ENCODE results near the gene TSEN2. TPM values are rescaled to one million over a fixed set of nuclear protein-coding genes. Genes with fewer than 3 reads are reported as not detected.

The TSEN2 gene
- total and polyA plus RNA-seq, 2 of the 4 experiments (the other 2 are of a cell fraction) = 9.5 to 14.2 TPM

Small RNA genes within 50 kb of the gene (microRNA-seq; reads per million reads assigned to microRNA genes)
- gene RF00017 (ENCODE audit: insufficient read depth, insufficient read length) = not detected
- not detected for gene RNA5SP123 (ENCODE audit: insufficient read depth, insufficient read length)
- gene RNU6-377P (ENCODE audit: insufficient read depth, insufficient read length) = not detected

Small RNA genes within 50 kb of the gene (small RNA-seq; reads per million reads assigned to genes)
- gene RF00017 (0 reads per million in 5 experiments), gene RNA5SP123 (0 to 0.60 (median 0) reads per million in 5 experiments), gene RNU6-377P (0 reads per million in 5 experiments)

Other genes starting within 250 kb of the TSEN2 start
- 21.9 and 23.8 TPM in 2 replicates for gene PPARG, start 195.4 kb upstream of the TSEN2 start, total RNA-seq (2012; rRNA removed)
- gene PPARG, start 195.4 kb upstream of the TSEN2 start, polyA plus RNA-seq (2012; rRNA removed) = 11.2 and 11.5 TPM in 2 replicates
- gene MKRN2OS, start 61.0 kb downstream of the TSEN2 start, total RNA-seq (2012; rRNA removed) = not detected in 2 replicates
- gene MKRN2OS, start 61.0 kb downstream of the TSEN2 start, polyA plus RNA-seq (2012; rRNA removed) = not detected in 2 replicates
- gene MKRN2, start 72.6 kb downstream of the TSEN2 start, total RNA-seq (2012; rRNA removed) = 65.6 and 65.8 TPM in 2 replicates
- gene MKRN2, start 72.6 kb downstream of the TSEN2 start, polyA plus RNA-seq (2012; rRNA removed) = 43.5 and 44.4 TPM in 2 replicates
- gene RAF1, start 179.6 kb downstream of the TSEN2 start, total RNA-seq (2012; rRNA removed) = 128 and 151 TPM in 2 replicates
- gene RAF1, start 179.6 kb downstream of the TSEN2 start, polyA plus RNA-seq (2012; rRNA removed) = 101 and 115 TPM in 2 replicates

All from IMR-90 (cell line).